Natural killer cell (primary cell): ENCODE results near the gene ZNRD2. TPM values are rescaled to one million over a fixed set of nuclear protein-coding genes. Genes with fewer than 3 reads are reported as not detected.

Source experiments
- ATAC-seq, 3 donors: fragments of 150-1000 bp in 2 of 3; fragments of 200-7000 bp in 1 of 3; cut with Tn5 transposase; 1 replicate in 1 of 3; 2 replicates in 2 of 3; pipeline ENCODE4 v1.10.0; 2021; ENCODE audit warnings: mild to moderate bottlenecking in 2 of 3, moderate library complexity in 2 of 3
- DNase-seq, 2 donors: peaks; one replicate each; pipeline versions ENCODE4 v3.0.0 to v3.0.0-alpha.2; 2013 to 2021; ENCODE audit warnings: mixed read lengths in 1 of 2
- H3K27ac ChIP-seq: one replicate; pipeline ENCODE4 v1.5.1; 2013; ENCODE audit warnings: mild to moderate bottlenecking, low read length
- H3K27me3 ChIP-seq: one replicate; pipeline ENCODE4 v1.6.1; 2013; ENCODE audit warnings: low read length; ENCODE audit not compliant: control insufficient read depth, insufficient read depth
- H3K36me3 ChIP-seq: one replicate; pipeline ENCODE4 v1.6.1; 2013; ENCODE audit warnings: low read length; ENCODE audit not compliant: control insufficient read depth, insufficient read depth
- H3K4me1 ChIP-seq: one replicate; pipeline ENCODE4 v1.6.1; 2013; ENCODE audit warnings: low read length; ENCODE audit not compliant: control insufficient read depth, insufficient read depth
- H3K4me3 ChIP-seq: one replicate; pipeline ENCODE4 v1.5.1; 2013; ENCODE audit warnings: low read length
- H3K9me3 ChIP-seq: one replicate; pipeline ENCODE4 v1.6.1; 2013; ENCODE audit warnings: low read length; ENCODE audit not compliant: control insufficient read depth, insufficient read depth
- H3K27ac Mint-ChIP-seq, 2 donors: one replicate each; pipeline ENCODE4 v1.8.0; 2022; ENCODE audit warnings: mild to moderate bottlenecking in 2 of 2, mixed read lengths in 2 of 2, moderate library complexity in 1 of 2
- H3K27me3 Mint-ChIP-seq, 2 donors: one replicate each; pipeline ENCODE4 v1.8.0; 2022; ENCODE audit warnings: low read depth in 2 of 2, mixed read lengths in 2 of 2
- H3K36me3 Mint-ChIP-seq: one replicate; pipeline ENCODE4 v1.8.0; 2022; ENCODE audit warnings: mixed read lengths
- H3K4me1 Mint-ChIP-seq, 2 donors: one replicate each; pipeline ENCODE4 v1.8.0; 2022; ENCODE audit warnings: mixed read lengths in 2 of 2
- H3K4me3 Mint-ChIP-seq: one replicate; pipeline ENCODE4 v1.8.0; 2022; ENCODE audit warnings: mild to moderate bottlenecking, moderate library complexity, mixed read lengths
- H3K9me3 Mint-ChIP-seq, 2 donors: one replicate each; pipeline ENCODE4 v1.8.0; 2022; ENCODE audit warnings: mixed read lengths in 2 of 2
- CTCF ChIP-seq: fragments of 200-600 bp; IDR thresholded peaks from one replicate; pipeline ENCODE4 v1.8.0; 2022; ENCODE audit warnings: antibody characterized with exemption
- WGBS: methylation state at CpG from one replicate; pipeline ENCODE4 v1.1.7; 2013; ENCODE audit warnings: missing lambda C conversion rate; ENCODE audit not compliant: insufficient coverage; 5-methylcytosine and 5-hydroxymethylcytosine counted together
- intact Hi-C: fragments of 100-400 bp; cut with micrococcal nuclease; formaldehyde crosslinking; loops from one replicate; pipeline ENCODE4 v1.14.2; 2022
- total RNA-seq, 4 donors: library from RNA; stranded (reverse); fragments of 120-200 nt in 1 of 4; gene quantifications; one replicate each; pipeline versions ENCODE4 v1.2.3 to v1.2.4, GENCODE V29; 2013 to 2022

The ZNRD2 gene
- total RNA-seq, 3 donors from 2014 or later (not counting 1 experiment from before 2014, with no cell fraction given) = 40.9 to 64.1 (median 60.0) TPM

- ATAC-seq (peak; percentile 30 to 64 (median 46)), DNase-seq (peak; percentile 85 to 93)
- H3K4me1 ChIP-seq = peaks cover 72% of the 10 kb centered on the region
- Mint-ChIP-seq H3K4me1 (peaks cover 64 to 89% of the 10 kb centered on the region in 2 donors), H3K27ac (peak overlapping the region; percentile 97 to 99), H3K9me3 (no peaks in the 10 kb centered on the region), H3K27me3 (no peaks in the 10 kb centered on the region), H3K4me3 (peak overlapping the region; percentile 95), H3K36me3 (no peaks in the 10 kb centered on the region)
- H3K36me3 ChIP-seq = peaks cover 6% of the 10 kb centered on the region
- peak; percentile 79 for TF ChIP-seq CTCF
- peak overlapping the region; percentile 91 for H3K27ac ChIP-seq
- H3K4me3 ChIP-seq = peak overlapping the region; percentile 55
- intact Hi-C loops = loop anchor here (1.0 to 5.0 kb wide), 4 partner anchors 34 to 187 kb away; partner anchors contain the start of genes FRMD8, MAP3K11 and PCNX3
- under 1% methylated on average over 66 of the region's 67 CpGs for whole genome bisulfite sequencing
- no peaks in the 10 kb centered on the region for H3K27me3 ChIP-seq
- H3K9me3 ChIP-seq = no peaks in the 10 kb centered on the region
Measured at GRCh38 chr11:65574109-65574810, 4.0 kb downstream of the ZNRD2 start.

GRCh38 chr11:65574811-65575567 lies 4.7 kb downstream of the ZNRD2 start:
- H3K4me3 Mint-ChIP-seq = peak overlapping the region; percentile 91
- no peaks in the 10 kb centered on the region for H3K9me3 Mint-ChIP-seq
- no peaks in the 10 kb centered on the region for H3K36me3 Mint-ChIP-seq
- Histone ChIP-seq H3K9me3 (no peaks in the 10 kb centered on the region), H3K4me3 (peak overlapping the region; percentile 55), H3K4me1 (peaks cover 67% of the 10 kb centered on the region), H3K27me3 (no peaks in the 10 kb centered on the region), H3K27ac (peak overlapping the region; percentile 83), H3K36me3 (peaks cover 13% of the 10 kb centered on the region)
- no peaks in the 10 kb centered on the region for H3K27me3 Mint-ChIP-seq
- TF ChIP-seq CTCF = no peak
- 3% methylated on average over 28 of the region's 28 CpGs for WGBS
- peak overlapping the region; percentile 97 to 99 for H3K27ac Mint-ChIP-seq
- peaks cover 57 to 83% of the 10 kb centered on the region in 2 donors for H3K4me1 Mint-ChIP-seq
- ATAC-seq = no peak
- intact Hi-C loops = loop anchor here (1.0 to 5.0 kb wide), 5 partner anchors 13 to 188 kb away; partner anchors contain the start of genes FRMD8, MAP3K11 and PCNX3
- peak in 1 of 2 donors; percentile 78 for DNase-seq

- Mint-ChIP-seq H3K27me3 (no peaks in the 10 kb centered on the region), H3K9me3 (no peaks in the 10 kb centered on the region), H3K27ac (peak within 1 kb of the TSS; percentile 97 to 99), H3K4me3 (peak within 1 kb of the TSS; percentile 91), H3K4me1 (peaks cover 50 to 76% of the 10 kb centered on the region in 2 donors), H3K36me3 (no peaks in the 10 kb centered on the region)
- intact Hi-C loops = loop anchor here (1.0 to 2.0 kb wide), 2 partner anchors 13 to 39 kb away; partner anchors contain the start of genes MAP3K11 and PCNX3
- under 1% methylated on average over 68 of the region's 69 CpGs for WGBS
- Histone ChIP-seq H3K27me3 (no peaks in the 10 kb centered on the region), H3K27ac (peak within 1 kb of the TSS; percentile 83), H3K4me3 (peak within 1 kb of the TSS; percentile 68), H3K9me3 (no peaks in the 10 kb centered on the region), H3K4me1 (peaks cover 64% of the 10 kb centered on the region), H3K36me3 (peaks cover 20% of the 10 kb centered on the region)
- TF ChIP-seq CTCF = no peak
- DNase-seq (peak; percentile 62 to 87), ATAC-seq (peak; percentile 23 to 41 (median 27))
Measured at GRCh38 chr11:65575568-65576231, 5.4 kb downstream of the ZNRD2 start, which contains the start of gene EHBP1L1. TSS of gene EHBP1L1 (plus strand) at chr11:65576053. CDS start at chr11:65576303, 250 bp downstream.
